DMS53 treated with DMSO at 0.1 percent for 48 hours (cell line): Measurements from ENCODE around the gene ZBTB16.

Experiments used
- DNase-seq: peaks from one replicate; lab custom pipeline; 2025; ENCODE audit not compliant: unreplicated experiment; lab: John Stamatoyannopoulos, UW

Gene ZBTB16

DNA sequence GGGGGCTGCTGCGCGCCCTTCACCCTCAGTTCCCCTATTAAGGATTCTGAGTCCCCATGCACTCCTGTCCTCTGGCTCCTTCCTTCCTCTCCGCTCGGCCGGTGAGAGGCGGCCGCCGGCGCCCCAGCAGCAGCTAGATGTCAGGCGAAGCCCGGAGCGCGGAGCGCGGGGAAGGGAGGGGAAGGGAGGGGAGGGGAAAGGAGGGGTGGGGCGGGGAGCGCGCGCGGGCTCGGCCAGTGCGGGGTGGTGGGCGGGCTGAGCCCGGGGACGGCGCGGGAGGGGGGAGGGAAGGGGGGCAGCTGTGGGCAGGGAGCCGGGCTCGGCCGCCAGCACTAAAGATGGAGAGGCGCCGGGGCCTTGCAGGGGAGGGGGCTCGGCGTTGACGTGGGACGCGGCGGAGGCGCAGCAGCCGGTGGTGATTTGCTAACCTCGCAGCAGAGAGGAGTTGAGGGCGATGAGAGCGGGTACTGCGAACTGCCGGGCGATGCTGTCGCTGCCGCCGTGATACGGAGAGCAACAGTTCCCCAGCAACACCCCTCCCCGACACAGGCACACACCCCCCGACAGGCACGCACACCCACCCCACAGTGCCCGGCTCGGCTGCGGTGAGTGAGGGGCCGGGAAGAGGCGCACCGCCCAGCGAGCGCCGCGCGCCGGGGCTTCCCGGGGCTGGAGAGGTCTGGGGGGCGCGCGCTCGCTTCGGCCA, at the start of gene ZBTB16:
Gene ZBTB16 (plus strand): TSS at position 434 of the 706 bp plus-strand sequence. CDS start 3,590 bp downstream, outside the sequence.
- peak; percentile 32 for DNase-seq

DNA sequence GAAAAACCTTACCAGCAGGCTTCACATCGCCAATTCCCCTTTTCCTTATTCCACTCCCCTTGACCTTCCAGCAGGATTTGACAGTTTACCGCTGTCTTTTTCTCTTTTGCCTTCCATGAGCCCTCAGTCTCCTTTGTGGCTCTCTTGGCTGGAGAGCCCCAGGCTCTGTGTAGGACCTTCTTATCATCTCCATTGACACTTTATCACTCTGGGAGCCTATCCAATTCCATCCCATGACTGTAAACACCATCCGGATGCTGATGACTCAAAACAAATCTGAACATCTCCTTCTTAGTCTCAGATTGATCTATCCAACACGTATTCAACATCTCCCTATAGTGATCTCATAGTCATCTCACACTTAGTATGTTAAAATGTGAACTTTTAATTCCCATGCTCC, 48.6 kb upstream of the ZBTB16 start:
- no peak for DNase-seq

DNA sequence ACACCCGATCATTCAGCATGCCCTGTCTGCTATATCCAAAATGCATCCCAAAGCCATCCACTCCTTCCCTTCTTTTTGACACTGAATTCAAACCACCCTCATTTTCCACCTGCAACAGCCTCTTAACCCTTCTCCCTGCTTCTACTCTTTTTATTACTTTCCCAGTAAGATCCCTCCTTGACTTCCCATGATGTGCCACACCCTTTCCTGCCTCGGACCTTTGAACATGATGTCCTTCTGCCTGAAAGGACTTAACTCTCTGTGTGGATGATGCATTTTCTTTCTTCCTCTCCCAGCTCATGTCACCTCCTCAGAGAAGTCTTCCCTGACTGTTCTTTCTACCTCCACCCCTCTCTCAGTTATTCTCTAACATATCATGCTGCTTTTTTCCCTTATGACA, 48.1 kb upstream of the ZBTB16 start:
- no peak for DNase-seq

GRCh38 chr11:114015117-114015516, 44.4 kb upstream of the ZBTB16 start:
- DNase-seq = no peak

DNA sequence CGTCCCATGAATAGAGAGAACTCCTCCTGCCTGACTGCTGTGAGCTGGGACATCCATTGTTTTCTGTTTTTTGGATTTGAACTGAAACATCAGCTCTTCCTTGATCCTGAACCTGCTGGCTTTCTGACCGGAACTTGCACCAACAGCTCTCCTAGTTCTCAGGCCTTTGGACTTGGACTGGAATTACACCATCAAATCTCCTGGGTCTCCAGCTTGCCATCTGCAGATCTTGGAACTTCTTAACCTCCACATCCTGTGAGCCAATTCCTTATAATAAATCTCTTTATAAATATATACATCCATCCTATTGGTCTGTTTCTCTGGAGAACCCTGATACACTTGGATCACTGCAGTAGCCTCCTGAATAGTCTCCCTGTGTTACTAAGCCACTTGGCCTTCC, 42.5 kb upstream of the ZBTB16 start:
- no peak for DNase-seq

- no peak for DNase-seq
These were observed 41.8 kb upstream of the ZBTB16 start for GRCh38 chr11:114017723-114018122.

GRCh38 chr11:114019046-114019445, 40.5 kb upstream of the ZBTB16 start:
- no peak for DNase-seq

- no peak for DNase-seq
These were observed 39.9 kb upstream of the ZBTB16 start for GRCh38 chr11:114019574-114019973.

- DNase-seq = no peak
These were observed 34.1 kb upstream of the ZBTB16 start for GRCh38 chr11:114025329-114025907.

GRCh38 chr11:114026355-114026754, 33.2 kb upstream of the ZBTB16 start:
- DNase-seq = no peak

GRCh38 chr11:114027391-114027790, 32.1 kb upstream of the ZBTB16 start:
- DNase-seq = no peak

DNA sequence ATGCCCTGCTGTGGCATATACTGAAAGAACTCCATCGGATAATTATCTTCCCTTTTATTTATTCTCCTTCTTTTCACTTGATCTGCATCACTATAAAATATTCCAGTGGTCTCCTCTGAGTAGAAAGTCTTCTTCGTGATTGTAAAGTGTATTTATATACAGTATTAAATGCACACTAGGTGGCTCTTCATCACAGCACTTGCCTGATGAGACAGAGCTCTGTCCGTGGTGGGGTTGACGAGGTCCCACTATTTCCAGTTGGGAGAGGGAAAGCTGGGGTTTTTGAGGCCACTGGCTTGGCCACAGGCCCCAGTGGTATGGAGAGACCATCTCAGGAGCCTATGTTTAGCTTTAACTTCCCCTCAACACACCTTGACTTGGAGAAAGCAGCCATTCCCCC, 31.6 kb upstream of the ZBTB16 start:
- DNase-seq = no peak

DNA sequence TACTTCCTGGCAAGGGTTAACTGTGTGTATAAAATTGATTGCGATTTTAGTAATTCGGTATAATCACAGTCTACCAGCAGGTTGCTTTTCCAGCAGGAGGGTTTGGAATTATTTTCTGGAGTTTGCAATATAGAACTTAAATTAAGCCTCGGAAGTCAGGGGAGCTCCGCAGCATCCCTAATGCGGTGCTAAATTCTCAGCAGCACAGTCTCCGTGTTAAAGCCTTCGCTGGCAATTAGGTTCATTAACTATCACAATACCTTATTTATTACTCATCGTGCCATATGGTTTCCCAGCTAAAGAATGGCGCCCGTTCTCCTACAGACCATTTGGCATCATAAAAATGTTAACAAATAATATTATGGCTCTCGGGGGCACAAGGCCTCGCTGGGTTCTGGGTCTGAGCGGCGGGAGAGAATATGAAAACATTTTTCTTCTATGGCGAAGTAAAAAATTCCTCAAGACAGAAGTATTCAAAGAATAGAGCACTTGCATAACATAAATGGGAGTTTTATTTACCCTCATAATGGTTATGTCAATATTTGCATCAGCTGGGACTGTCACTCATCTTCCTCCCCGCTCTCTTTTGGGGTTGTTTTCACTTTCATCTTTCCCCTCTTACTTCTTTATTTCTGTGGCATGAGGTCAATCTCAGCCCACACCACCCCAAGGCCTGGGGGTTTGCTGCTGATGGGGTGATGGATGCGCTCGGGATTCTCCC, 28.1 kb upstream of the ZBTB16 start:
- peak; percentile 31 for DNase-seq

DNA sequence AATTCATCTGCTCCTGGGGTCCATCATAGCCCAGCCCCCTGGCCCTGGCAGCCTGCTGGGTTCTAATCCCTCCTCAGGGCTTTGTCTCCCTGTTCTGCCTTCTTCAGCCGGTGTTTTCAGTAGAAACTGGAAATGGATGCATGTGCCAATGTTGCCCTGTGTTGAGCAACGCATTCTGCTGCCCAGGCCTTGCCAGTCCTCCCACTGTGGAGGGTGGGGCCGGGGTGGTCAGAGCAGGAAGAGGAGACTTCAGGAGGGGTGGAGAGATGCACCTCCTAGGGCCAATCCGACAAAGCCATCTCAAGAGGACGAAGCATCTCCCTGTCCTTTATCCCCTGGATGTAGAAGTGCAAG, 27.6 kb upstream of the ZBTB16 start:
- DNase-seq = no peak

- no peak for DNase-seq
These were observed 26.4 kb upstream of the ZBTB16 start for GRCh38 chr11:114033066-114033465.

DNA sequence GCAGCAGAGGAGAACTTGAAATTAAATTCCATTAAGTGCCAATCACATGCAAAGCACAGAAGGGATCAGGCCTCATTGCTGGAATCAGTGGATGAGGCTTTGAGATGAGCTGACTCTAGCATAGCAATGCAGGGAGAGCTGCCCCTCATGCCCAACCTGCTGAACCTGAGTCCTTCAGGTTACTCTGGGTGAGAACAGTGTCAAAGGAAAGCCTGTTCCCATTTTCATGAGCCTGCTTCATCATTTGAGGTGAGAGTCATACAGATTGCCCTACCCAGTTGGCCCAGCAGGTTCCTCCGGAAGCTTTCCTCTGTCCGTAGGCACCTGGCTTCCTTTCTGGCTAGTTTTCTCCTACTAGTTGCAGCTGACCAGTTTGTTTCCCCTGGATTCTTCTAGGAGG, 25.9 kb upstream of the ZBTB16 start:
- no peak for DNase-seq

- no peak for DNase-seq
These were observed 24.6 kb upstream of the ZBTB16 start for GRCh38 chr11:114034956-114035355.

DNA sequence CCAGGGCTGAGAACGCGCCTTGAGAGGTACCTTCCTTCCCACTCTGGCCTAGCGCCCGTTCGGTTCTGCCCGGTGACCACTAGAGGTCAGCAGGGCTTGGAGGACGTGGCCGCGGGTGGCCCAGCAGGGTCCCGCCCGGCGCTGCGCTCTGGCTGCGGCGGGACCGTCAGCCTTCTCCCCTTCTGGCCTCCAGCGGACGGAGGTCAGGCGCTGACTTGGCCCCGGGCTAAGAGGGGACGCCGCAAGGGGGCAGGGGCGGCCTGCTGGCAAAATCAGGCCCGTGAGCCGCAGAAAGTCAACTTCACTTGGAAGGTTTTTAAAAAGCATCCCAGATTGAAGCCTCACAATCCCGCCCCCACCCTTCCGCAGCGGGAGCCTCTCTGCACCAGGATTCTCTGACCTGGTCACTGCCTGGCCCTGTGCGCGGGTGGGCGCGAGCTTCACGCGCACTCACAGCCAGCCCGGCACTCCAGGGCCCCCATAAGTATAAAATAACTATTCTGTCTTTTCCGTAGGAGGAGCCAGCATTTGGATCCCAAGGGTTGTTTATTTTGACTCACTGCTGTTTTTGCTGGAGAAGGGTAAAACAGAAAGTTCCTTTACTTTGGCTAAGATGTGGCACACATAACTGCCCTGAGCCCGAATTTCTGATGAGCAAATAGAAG, 23.2 kb upstream of the ZBTB16 start:
- peak; percentile 82 for DNase-seq

- DNase-seq = no peak
These were observed 22.6 kb upstream of the ZBTB16 start for GRCh38 chr11:114036958-114037357.

GRCh38 chr11:114039551-114039950, 20.0 kb upstream of the ZBTB16 start:
- DNase-seq = no peak

GRCh38 chr11:114040706-114041211, 18.8 kb upstream of the ZBTB16 start:
- DNase-seq = peak; percentile 55

DNA sequence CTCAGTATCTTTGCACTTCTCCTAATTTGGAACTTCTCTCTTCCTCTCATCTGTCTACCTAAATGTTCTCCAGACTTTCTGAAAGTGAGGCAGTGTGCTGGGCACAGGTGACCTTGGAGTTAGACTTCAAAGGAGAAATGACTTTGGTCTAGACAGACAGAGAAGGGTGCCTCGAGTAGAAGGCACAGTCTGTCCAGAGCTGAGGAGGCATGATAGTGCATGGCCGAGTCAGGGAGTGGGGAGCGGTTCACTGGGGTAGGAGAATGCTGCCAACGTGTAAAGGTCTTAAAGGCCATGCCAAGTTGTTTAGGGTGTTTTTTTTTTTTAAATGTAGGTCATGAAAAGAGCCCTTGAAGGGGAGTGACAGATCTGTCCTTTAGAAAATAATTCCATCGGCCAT, 17.3 kb upstream of the ZBTB16 start:
- DNase-seq = no peak
